CD4-positive, alpha-beta T cell treated with Interleukin-4 for 1 hour (primary cell): ENCODE results near the gene KCNJ16.
A peak's percentile ranks its signal among the peaks of the same experiment; 100 is the strongest.

Experiments used
- DNase-seq, 2 donors: peaks; one replicate each; pipeline ENCODE4 v3.0.0-alpha.2; 2020 to 2022

KCNJ16 gene

GRCh38 chr17:70100983-70101382 is 26.0 kb downstream of the KCNJ16 start:
- no peak for DNase-seq

GRCh38 chr17:70102531-70102930 is 27.5 kb downstream of the KCNJ16 start:
- no peak for DNase-seq

GRCh38 chr17:70104791-70105523 is 29.9 kb downstream of the KCNJ16 start:
- DNase-seq, result no peak

- no peak for DNase-seq
These were observed 30.6 kb downstream of the KCNJ16 start for GRCh38 chr17:70105641-70106040.

DNA sequence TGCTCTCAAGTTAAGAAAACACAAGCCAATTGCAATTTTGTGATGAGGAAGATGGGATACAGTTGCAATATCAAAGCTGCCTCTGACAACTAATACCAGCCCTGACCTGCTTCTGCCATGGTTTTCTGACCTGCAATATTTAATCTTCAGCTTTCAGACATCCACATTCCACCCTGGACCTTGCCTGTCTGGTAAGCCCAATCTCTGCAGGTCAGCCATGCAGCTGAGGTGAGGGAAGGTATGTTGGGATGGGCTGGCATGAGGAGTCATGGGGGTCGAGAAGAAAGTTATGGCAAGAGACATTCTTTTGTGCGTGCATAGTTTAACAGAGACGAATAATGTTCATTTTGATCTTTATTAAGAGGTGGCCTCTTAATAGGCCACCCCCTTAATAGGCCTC is 31.5 kb downstream of the KCNJ16 start:
- no peak for DNase-seq

GRCh38 chr17:70107441-70107840 is 32.4 kb downstream of the KCNJ16 start:
- no peak for DNase-seq

DNA sequence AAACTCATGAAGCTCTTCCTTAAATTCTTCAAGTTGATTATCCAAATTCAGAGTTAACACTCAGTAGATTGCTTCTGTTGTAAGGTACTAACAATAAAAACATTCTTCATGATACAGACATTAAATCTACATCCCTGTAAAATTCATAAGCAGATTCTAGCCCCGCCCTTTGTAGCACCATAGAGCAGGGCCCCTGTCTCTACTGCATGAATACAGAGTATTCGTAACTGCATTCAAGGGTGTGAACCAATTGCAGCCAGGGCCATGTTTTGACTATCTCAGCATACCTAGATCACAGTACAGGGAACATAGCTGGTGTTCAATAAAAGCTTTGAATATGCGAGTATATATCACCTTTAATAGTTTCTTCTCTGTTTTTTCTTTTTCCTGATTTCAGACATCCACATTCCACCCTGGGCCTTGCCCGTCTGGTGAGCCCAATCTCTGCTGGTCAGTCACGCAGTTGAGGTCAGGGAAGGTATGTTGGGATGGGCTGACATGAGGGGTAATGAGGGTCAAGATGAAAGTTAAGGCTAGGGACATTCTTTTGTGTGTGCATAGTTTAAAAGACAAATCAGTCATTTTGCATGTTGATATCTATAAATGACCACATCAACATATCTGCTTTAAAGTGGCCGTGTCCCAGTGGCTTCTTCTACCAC is 33.0 kb downstream of the KCNJ16 start:
- no peak for DNase-seq

- DNase-seq, result no peak
These were observed 34.5 kb downstream of the KCNJ16 start for GRCh38 chr17:70109497-70109896.

GRCh38 chr17:70110443-70110880 is 35.4 kb downstream of the KCNJ16 start:
- no peak for DNase-seq

DNA sequence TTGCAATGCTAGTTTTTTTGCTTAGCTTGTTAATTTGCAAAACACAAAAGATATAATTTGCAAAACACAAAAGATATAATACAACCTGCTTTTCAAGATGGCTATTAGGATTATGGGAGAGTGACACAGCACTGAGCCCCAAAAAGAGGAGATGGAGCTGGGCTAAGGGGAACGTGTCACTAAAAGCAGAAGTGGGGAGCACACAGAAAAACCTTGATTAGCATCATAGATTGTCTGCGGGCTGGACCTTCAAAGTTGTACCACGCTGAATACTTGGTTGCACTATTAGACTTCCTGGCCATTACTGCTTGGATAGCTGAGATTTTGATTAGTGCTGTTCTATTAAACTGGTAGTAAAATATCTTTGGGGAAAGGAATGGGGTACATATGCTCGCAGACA is 36.2 kb downstream of the KCNJ16 start:
- DNase-seq, result no peak

DNA sequence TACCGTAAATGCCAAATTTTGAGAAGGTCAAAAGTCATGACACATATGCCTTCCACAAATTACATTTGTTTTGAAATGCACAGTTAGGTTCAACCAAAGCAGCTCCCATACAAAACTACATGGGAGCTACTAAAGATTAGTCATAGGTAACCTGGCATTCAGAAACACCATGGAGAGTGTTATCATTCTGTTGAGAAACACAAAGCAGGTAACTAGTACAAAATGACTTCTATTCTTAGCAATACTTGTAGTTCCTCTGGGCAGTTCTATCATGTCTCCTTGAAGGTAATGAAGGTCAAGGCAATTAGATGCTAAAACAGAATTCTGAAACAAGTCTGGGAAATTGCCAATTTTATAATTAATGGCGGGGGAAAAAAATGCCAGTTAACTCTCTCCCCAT is 39.4 kb downstream of the KCNJ16 start:
- DNase-seq, result no peak

DNA sequence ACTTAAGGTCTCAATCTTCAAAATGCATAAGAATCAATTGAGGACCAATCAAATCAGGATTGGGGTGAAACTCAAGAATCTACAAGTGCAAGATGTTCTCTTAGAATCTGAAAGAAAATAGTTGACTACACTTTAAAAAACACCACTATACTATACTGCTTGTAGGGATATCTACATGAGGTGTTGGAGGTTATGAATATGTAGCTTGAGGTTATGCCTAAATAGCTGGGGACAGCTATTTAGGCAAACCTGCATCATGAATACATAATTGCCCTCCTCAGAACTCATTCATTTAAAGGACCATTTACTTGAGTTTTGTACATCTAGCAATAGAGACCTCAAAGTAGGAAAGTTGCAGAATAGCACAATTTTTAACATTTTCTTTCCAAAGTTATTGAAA is 40.1 kb downstream of the KCNJ16 start:
- DNase-seq, result no peak

DNA sequence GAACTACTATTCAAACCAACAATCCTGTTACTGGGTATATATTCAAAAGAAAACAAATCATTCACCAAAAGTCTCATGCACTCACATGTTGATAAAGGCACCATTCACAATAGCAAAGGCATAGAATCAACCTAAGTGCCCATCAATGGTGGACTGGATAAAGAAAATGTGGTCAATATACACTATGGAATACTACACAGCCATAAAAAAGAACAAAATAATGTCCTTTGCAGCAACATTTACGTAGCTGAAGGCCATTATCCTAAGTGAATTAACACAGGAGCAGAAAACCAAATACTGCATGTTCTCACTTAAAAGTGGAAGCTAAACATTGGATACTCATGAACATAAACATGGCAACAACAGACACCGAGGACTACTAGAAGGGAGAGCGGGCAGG is 41.9 kb downstream of the KCNJ16 start:
- no peak for DNase-seq

GRCh38 chr17:70119545-70119944 is 44.5 kb downstream of the KCNJ16 start:
- no peak for DNase-seq

DNA sequence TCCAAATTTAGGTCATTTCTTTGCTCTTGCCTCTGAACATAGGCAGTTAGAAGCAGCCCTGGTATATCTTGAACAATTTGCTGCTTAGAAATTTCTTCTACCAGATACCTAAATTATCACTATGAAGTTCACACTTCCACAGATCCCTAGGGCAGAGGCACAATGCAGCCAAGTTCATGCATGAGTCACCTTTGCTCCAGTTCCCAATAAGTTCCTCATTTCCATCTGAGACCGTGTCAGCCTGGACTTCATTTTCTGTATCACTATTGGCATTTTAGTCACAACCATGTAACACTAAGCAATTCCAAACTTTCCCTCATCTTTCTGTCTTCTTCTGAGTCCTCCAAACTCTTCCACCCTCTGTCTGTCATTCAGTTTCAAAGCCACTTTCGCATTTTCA is 45.0 kb downstream of the KCNJ16 start:
- peak in 1 of 2 donors; percentile 29 for DNase-seq

DNA sequence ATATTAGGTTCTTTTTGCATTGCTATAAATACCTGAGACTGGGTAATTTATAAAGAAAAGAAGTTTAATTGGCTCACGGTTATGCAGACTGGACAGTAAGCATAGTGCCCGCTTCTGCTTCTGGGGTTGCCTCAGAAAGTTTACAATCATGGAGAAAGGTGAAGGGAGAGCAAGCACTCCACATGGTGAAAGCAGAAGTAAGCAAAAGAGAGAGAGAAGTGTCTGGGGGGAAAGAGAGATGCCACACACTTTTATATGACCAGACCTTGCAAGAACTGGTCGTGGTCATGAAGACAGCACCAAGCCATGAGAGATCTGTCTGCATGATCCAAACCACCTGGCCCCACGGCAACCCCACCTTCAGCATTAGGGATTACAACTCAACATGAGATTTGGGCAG is 45.4 kb downstream of the KCNJ16 start:
- no peak for DNase-seq

DNA sequence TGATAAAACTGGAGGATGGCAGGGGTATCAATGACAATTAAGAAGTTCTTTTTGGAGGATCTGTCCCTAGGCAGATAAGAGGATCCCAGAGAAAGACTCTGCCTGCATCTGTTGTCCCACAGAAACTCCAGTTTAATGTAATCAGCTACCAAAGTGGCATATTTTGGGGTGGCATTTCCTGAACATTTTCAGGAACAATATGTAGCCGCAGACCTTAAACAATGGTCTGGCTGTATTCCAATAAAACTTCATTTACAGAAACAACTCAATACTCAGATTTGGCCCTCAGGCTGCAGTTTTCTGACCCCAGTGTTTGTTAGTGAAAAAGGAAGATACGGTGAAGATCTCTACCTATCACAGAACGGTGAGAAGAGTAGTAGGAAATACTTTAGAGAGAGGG is 46.1 kb downstream of the KCNJ16 start:
- DNase-seq, result no peak

DNA sequence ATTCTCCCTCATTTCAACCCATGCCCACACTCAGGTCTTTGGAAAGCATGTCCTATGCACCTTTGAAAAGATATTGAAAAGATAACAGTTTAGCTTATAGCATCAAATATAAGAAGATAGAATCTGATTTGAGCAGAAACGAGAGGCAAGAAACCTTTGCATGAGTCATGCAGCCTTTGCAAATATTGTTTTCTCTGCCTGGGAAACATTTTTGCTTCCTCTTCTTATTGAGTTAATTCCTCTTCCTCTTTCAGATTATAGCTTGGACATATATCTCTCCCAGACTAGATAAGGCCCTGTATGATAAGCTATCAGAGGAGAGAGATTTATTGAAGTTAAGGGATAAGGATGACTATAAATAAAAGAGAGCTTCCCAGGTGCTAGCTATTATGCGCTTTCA is 48.2 kb downstream of the KCNJ16 start:
- no peak for DNase-seq

DNA sequence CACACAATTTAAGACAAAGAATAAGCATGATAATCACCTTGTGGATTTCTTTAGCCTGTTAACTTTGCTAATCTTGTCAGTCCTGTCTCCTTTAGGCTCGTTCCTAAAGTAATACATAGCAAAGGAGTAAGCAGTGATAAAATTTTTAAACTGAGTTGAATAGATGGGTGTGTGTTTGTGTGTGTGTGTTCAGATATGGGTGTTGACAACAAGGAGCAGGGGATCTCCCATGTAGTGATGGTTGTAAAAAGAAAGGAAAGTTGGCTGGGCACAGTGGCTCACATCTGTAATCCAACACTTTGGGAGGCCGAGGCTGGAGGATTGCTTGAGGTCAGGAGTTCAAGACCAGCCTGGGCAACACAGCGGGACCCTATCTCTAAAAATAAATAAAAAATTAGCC is 49.7 kb downstream of the KCNJ16 start:
- no peak for DNase-seq

DNA sequence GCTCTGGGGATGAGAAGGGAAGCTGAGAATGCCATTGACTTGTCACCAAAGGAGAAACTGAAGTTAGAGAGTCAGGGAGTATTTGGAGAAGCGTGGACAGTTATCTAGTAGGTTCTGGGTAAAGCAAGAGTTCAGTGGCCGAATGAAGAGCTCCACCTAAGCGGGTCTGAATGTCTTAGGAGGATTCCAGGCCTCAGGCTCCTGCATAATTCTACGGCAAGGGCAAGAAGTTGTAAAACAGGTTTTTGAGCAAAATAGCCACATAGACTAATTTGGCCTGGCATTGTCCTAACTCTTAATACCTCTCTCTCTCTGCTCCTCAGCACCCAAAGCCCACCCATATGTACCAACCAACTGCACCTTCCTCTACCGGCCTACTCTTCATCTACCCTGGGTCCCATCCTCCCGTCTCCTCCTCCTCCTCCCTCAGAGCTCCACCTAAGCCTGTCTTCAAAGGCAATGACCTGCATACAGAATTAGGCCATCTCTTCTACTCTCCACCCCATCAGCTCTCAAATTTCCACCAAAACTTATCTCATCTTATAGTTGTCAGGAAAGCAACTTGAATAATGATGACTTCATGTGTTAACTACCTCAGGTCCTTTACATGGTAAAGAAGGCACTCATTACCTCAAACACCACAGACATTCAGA is 52.3 kb downstream of the KCNJ16 start:
- no peak for DNase-seq

DNA sequence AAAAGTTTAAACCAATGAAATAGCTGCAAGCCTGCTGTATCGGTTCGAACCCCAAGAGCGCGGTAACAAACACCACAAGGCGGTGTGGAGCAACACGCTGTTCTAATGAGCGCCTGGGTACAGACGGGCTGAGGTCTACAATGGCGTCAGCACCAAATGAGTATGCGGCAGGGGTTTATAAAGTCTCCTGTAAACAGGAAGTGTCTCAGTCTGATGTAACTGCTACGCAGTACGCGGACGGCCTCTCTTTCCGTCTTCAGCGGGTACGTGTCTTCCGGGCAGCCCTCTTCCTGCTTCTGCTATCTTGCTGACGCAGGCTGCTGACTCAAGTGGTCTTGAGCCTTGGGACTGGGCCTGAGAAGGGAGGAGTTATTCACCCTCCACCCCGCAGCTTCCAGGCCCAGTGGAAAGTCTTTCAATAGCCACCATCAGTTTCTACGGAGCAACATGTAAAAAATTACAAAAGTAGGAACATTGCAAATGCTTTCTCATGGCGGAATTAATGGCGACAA is 53.8 kb downstream of the KCNJ16 start:
- no peak for DNase-seq

- DNase-seq, result no peak
These were observed 55.3 kb downstream of the KCNJ16 start for GRCh38 chr17:70130289-70130688.

GRCh38 chr17:70132505-70132904 is 57.5 kb downstream of the KCNJ16 start:
- no peak for DNase-seq

- DNase-seq, result no peak
These were observed 59.0 kb downstream of the KCNJ16 start for GRCh38 chr17:70134042-70134441.
